ENCODE data around the gene NPY5R.

Gene NPY5R

DNA sequence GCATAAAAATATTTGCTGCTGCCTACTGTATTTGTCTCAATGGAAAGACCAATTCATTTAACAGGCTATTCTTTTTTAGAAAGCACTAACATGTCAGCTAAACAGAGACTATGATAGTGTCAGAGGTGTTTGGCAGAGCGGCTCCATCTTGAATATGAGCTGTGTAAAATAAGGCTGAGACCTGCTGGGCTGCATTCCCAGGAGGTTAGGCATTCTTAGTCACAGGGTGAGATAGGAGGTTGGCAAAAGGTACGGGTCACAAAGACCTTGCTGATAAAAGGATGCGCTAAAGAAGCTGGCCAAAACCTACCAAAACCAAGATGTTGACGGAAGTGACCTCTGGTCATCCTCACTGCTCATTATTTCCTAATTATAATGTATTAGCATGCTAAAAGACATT is 41.8 kb downstream of the NPY5R start:
- no peak for DNase-seq

- no peak for DNase-seq
These were observed 48.1 kb downstream of the NPY5R start for GRCh38 chr4:163391756-163392155.

DNA sequence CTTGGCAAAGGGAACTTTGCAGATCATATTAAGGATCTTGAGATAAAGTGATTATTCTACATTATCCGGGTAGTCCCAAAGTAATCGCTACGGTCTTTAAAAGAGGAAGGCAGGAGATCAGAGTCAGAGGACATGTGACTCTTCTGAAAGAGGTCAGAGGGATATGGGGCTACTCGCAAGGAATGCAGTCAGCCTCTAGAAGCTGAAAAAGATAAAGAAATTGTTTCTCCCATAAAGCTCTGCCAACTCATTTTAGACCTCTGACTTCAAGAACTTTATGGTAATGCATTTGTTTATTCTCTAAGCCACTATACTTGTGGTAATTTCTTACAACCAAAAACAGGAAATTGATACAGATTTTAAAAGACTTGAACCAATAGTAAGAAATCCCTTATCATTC is 48.6 kb downstream of the NPY5R start:
- no peak for DNase-seq

DNA sequence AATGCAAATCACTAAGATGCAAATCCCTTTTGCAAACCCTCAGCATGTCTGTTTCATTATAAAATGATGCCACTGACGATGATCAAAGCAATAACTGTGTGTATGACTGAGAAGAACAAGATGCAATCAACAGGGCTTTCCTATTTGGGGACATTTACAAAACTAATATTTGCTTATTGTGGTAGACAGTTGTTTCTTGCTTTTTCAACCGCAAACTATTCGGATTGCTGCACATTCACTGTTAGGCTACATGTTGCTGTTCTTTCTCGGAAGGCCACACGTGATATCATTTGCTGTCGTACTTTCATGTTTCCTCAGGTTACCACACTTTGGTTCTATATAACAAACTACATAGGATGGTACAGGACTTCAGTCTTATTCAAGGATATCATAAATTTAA is 49.8 kb downstream of the NPY5R start:
- no peak for DNase-seq

- no peak for DNase-seq
These were observed 51.4 kb downstream of the NPY5R start for GRCh38 chr4:163395055-163395454.

GRCh38 chr4:163395758-163396157 is 52.1 kb downstream of the NPY5R start:
- DNase-seq, result no peak

- no peak for DNase-seq
These were observed 54.5 kb downstream of the NPY5R start for GRCh38 chr4:163398238-163398637.

GRCh38 chr4:163400911-163401310 is 57.2 kb downstream of the NPY5R start:
- no peak for DNase-seq

Data from left hindlimb (tissue), 1 donor.